CD4-positive, alpha-beta T cell treated with Interleukin-6 for 4 hours (primary cell): Measurements from ENCODE around the gene PKIG.

Source experiments
- DNase-seq: peaks from one replicate; pipeline ENCODE4 v3.0.0-alpha.2; 2020; ENCODE audit warnings: mixed read lengths

The PKIG gene

GRCh38 chr20:44597516-44597915 lies 15.1 kb downstream of the PKIG start:
- no peak for DNase-seq

- no peak for DNase-seq
Measured at GRCh38 chr20:44597930-44598329, 15.6 kb downstream of the PKIG start.

DNA sequence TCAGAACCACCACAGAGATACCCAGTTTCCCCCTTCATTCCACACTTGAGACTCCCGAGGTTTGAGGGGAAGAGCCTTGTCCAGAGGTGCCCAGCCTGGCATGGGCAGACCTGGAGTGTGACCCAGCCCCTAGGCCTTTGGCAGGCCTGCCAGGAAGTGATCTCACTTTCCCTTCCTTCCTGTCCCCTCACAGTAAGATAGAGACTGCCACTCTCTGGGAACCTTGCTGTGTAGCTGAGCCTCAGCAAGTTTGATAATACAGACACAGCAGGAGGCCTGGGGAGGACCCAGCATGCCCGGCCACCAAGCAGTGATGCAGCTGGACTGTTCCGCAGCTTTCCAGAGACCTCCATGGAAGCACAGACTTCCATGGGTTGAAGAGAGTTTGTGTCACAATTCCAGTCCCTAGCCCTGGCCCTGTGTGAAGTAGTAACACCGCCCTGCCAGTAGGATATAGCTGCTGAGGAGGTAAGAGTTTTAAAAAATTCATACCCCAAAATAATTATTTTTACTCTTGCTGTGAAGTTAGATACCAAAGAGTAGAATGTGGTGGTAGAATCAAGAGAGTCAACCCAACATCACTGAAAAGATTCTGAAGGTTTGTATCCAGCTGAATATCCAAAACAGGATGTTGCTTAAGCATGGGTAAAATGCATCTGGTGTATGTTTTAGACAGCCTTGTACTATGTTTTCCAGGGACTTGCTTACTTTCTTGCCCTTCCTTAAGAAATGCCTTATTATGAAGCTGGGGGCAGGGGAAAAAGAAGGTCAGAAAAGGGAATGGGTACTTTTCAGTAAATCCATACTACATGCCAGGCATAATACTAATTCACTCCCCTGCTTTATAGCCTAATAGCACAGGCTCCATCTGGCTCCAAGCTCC lies 16.3 kb downstream of the PKIG start:
- DNase-seq, result peak; percentile 23

DNA sequence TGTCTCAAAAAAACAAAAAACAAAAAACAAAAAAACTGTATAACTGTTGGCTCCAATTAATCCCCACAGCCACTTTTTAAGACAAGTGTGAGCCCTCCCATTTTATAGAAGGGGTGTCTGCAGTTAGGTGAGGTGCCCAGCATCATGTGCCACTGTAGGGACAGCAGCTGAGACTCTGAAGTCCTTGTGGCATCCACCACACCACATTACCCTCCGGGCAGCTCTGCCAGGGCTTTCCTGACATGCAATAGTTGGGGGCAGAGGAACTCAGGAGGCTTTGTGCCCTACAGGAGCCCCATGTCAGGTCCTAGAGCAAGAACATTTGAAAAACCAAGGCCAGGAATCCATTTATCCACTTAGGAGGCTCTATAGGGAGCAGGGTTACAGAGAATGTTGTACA lies 17.3 kb downstream of the PKIG start:
- DNase-seq, result no peak

GRCh38 chr20:44600301-44600700 lies 17.9 kb downstream of the PKIG start:
- DNase-seq, result no peak

- DNase-seq, result no peak
Measured at GRCh38 chr20:44600758-44601201, 18.4 kb downstream of the PKIG start.

- no peak for DNase-seq
Measured at GRCh38 chr20:44601236-44601671, 18.9 kb downstream of the PKIG start.

GRCh38 chr20:44601801-44602204 lies 19.4 kb downstream of the PKIG start:
- DNase-seq, result no peak

DNA sequence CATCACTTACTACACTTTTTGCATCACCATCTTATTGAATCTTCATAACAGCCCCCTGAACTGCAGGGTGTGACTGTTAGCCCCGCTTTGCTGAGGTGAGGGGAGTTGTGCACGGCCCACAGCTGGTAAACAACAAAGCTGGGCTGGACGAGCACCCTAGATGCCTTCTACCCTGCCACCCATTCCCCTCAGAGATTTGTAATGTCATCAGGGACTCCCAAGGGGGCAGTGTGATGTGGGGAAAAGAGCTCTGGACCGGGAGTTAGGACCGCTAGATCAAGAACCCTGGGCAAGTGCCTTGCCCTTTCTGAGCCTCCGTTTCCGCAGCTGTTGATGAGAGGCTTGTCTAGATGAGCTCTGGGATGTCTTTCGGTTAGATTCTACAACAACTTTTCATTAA lies 20.9 kb downstream of the PKIG start:
- no peak for DNase-seq

GRCh38 chr20:44606725-44607441 lies 24.5 kb downstream of the PKIG start:
- DNase-seq, result no peak

DNA sequence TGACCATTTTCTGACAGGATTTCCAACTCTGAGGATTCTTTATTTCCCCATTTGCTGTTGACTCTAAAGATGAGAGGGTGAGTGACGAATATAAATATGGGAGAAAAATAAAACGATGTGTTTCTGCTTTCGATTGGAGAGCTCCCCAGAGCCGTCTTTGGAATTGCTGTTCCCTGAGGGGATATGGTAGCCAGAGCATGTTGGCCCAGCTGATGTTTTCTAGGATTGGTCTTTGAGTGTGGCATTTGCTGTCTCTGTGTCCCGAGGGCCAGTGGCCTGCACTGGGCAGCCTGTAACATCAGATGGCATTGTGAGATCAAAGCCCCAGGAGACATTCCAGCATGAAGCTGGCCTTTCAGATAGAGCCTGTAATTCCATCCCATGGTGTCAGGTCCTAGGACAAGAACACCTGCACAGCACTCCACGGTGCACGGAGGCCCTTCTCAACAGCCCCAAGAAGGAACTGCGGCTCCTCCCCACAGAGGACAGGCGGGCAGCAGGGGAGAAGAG lies 26.7 kb downstream of the PKIG start:
- DNase-seq, result no peak

GRCh38 chr20:44609516-44610312 lies 27.3 kb downstream of the PKIG start:
- peak; percentile 88 for DNase-seq

DNA sequence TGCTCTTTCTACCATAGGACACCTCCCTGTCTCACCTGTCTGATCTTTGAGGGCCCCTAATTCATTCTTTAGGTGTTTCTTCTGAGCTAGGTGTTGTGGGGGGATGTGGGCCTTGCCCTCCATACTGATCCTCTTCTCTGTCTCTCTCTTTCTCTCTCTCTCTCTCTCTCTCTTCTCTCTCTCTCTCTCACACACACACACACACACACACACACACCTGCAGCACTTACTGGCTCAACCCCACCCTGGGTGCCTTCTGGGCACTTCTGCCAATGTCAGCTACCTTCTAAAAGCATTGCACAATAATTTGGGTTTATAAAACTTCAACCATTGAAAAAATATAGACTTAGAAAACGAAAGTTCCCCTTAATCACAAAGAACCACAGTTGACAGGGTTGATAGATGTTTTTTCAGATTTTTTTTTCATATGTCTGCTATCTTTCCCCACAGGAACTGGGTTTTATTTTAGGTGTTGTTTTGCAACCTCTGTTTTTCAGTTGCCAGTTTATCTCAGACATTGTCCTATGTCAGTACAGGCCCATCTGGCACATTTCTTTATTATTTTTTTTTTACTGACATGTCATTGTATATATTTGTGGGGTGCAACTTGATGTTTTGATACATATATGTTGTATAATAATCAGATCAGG lies 28.1 kb downstream of the PKIG start:
- DNase-seq, result peak; percentile 52

- DNase-seq, result no peak
Measured at GRCh38 chr20:44613575-44613974, 31.2 kb downstream of the PKIG start.

DNA sequence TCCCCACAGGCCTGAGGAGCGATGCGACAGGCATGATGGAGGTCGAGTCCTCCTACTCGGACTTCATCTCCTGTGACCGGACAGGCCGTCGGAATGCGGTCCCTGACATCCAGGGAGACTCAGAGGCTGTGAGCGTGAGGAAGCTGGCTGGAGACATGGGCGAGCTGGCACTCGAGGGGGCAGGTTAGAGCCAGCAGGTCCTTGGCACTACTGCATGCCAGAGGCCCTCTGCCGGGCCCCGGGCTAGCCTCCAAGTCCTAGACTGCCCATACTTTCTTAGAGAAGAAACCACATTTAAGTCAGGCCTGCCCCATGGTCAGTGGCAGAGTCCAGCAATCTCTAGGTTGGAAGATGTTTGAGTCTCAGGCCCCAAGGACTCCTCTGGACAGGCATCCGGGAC lies 32.1 kb downstream of the PKIG start:
- no peak for DNase-seq

GRCh38 chr20:44615169-44615791 lies 32.9 kb downstream of the PKIG start:
- DNase-seq, result peak; percentile 33

DNA sequence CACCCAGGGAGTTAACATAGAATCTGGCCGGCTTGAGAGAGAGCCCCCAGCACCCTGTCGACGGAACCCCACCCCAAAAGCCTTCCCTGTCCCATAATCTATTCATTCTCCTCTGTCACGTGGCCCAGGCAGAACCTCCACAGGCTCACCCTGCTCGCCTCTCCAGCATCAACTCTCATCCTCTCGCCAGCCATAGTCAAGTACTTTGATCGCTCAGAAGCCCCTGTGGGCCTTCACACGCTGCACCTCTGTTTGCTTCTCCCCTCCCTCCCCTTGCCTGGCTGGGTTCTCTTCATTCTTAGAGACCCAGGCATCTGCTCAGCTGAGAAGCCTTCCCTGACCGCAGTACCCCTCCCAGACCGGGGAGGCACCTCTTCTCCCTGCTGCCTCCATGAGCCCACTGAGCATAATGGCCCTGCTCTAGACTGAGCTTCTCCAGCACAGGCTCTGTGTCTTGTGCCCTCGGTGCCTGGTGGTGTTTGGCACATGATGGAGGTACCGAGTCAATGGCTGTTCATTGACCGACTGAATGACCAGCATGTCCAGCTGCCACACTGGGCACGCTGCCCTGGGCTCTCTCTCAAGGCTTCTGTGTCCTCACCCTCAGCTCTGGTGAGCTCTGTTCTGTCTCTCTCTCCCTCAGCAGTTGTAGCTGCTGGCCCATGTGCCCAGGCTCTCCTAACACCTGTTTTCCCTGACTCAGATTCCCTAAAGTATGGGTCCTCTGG lies 33.7 kb downstream of the PKIG start:
- no peak for DNase-seq

- DNase-seq, result no peak
Measured at GRCh38 chr20:44616604-44616964, 34.2 kb downstream of the PKIG start.

- DNase-seq, result peak; percentile 74
Measured at GRCh38 chr20:44618318-44618731, 35.9 kb downstream of the PKIG start.

- no peak for DNase-seq
Measured at GRCh38 chr20:44619294-44619693, 36.9 kb downstream of the PKIG start.

GRCh38 chr20:44620030-44620429 lies 37.7 kb downstream of the PKIG start:
- DNase-seq, result no peak
